Omental fat pad (tissue), 4 donors: ENCODE results near the gene CCND3. TPM values are rescaled to one million over a fixed set of nuclear protein-coding genes. Genes with fewer than 3 reads are reported as not detected.

ENCODE experiments used
- ATAC-seq: fragments of 150-250 bp; one replicate; pipeline ENCODE4 v1.9.1; 2016; ENCODE audit warnings: mild to moderate bottlenecking, moderate library complexity; ENCODE audit not compliant: low FRiP score
- DNase-seq: peaks from one replicate; pipeline ENCODE4 v3.0.0-alpha.2; 2019; ENCODE audit warnings: low spot score
- total RNA-seq, 4 donors: library from RNA; depleted of rRNA; stranded (reverse); fragments of >200 nt; gene quantifications; one replicate each; pipeline ENCODE4 v1.1.0, GENCODE V29; 2016
- TF ChIP-seq, protein P1 (sequence below), 3 donors: fragments of 450-650 bp; IDR thresholded peaks; one replicate each; pipeline ENCODE4 v1.5.1; 2016 to 2017; ENCODE audit warnings: antibody characterized with exemption in 3 of 3, mild to moderate bottlenecking in 3 of 3, moderate library complexity in 2 of 3

CCND3 gene
- total RNA-seq, 4 donors from 2014 or later: 117 to 186 (median 151) TPM

DNA sequence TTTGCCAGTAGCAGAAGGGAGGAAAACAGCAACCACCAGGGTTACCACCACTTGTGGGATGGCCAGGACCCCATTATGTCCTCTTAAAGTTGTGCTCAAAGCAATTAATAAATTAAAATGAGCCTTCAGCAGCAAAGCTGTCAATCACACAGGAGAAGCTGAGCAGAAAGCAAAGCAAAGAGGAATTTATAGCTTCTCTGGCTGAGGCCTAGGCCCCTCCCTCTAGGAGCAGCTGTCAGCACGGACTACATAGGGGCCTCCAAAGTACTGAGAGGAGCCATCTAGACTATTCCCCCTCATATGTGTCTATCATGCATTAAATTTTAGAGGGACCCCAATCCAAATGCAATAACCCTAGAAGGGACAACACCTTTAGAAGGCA lies 6.4 kb downstream of the CCND3 start:
- TF ChIP-seq, protein P1, sequence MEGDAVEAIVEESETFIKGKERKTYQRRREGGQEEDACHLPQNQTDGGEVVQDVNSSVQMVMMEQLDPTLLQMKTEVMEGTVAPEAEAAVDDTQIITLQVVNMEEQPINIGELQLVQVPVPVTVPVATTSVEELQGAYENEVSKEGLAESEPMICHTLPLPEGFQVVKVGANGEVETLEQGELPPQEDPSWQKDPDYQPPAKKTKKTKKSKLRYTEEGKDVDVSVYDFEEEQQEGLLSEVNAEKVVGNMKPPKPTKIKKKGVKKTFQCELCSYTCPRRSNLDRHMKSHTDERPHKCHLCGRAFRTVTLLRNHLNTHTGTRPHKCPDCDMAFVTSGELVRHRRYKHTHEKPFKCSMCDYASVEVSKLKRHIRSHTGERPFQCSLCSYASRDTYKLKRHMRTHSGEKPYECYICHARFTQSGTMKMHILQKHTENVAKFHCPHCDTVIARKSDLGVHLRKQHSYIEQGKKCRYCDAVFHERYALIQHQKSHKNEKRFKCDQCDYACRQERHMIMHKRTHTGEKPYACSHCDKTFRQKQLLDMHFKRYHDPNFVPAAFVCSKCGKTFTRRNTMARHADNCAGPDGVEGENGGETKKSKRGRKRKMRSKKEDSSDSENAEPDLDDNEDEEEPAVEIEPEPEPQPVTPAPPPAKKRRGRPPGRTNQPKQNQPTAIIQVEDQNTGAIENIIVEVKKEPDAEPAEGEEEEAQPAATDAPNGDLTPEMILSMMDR (IDR thresholded peaks at IDR 0.05): no peak
- no peak for ATAC-seq
- no peak for DNase-seq

DNA sequence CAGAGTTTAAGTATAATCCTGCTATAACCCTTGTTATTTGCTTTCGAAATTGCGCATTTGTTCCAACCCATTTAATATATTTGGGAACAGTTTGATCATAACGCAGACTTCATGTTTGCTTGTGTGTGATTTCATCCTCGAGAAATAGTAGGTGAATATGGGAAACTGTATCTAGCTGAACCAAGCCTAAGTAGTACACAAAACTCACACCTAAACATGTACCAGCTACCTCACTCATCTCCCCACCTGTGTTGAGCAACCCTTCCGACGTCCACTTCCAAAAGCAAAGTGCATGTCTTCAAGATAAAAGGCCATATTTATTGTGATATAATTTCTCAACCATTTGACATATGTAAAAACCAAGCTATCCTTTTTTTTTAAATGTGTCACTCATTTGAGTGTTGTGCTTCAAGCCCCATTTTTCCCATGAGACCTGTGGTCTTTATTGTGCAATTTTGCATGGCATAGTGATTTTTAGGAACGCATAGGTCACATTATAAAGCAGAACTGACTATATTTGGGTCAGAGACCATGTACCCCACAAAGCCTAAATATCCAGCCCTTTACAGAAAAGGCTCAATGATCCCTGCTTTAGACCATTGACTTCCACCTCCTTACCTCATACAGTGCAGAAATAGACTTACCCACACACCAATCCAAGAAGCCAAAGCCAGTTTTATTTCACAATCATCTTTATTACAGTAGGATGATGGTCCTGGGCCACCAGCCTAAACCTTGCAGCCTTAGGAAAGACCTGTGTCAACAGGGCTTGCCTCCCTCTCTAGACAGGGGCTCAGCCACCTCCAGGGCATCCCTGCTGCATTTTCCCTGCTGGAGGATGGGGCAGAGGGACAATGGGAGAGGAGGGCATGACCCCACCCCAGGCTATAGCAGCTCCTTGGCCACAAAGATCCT lies 7.1 kb downstream of the CCND3 start:
- TF ChIP-seq, protein P1 (IDR thresholded peaks at IDR 0.05): no peak
- ATAC-seq (no peak), DNase-seq (no peak)

DNA sequence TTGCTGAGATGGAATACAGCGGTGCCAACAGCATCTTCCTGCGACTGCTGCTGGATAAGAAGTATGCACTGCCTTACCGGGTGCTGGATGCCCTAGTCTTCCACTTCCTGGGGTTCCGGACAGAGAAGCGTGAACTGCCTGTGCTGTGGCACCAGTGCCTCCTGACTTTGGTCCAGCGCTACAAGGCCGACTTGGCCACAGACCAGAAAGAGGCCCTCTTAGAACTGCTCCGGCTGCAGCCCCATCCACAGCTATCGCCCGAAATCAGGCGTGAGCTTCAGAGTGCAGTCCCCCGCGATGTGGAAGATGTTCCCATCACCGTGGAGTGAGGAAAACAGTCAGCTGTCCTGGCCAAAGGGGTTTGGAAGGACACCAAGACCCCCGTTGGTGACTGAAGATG lies 9.2 kb downstream of the CCND3 start:
- TF ChIP-seq, protein P1 (IDR thresholded peaks at IDR 0.05): no peak
- DNase-seq (no peak), ATAC-seq (no peak)

DNA sequence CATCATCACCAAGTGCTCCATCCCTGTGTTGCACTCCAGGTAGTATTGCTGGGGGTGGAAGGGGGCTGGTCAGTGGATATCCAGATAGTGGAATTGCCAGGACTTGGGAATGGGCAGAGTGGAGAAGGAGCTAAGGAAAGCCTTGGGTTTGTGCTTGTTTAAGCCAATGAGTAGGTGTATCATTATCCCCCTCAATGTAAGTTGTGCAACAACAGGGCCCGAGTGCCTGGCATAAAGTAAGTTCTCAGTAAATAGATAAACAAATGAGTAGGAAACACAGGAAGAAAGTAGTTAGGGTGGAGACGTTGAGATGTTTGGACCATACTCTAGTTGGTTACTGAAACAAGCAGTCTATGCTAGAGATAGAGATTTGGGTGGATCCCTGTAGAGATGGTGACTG lies 9.8 kb downstream of the CCND3 start:
- no peak for ATAC-seq
- no peak for DNase-seq
- TF ChIP-seq, protein P1 (IDR thresholded peaks at IDR 0.05): no peak

DNA sequence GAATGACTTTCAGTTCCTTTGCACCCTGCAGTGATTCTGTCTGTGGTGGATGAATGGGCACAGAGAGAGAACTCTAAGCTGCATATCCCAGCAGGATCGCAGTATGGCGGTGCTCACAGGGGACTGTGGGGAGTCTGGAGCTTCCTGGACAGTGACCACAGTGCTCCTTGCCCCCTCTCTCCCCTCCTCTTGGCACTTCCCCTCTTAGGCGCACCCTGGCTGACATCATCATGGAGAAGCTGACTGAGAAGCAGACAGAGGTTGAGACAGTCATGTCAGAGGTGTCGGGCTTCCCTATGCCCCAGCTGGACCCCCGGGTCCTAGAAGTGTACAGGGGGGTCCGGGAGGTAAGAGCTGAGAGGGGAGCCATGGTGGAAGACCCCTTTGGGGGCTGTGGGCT lies 11.7 kb downstream of the CCND3 start:
- TF ChIP-seq, protein P1 (IDR thresholded peaks at IDR 0.05): no peak
- DNase-seq (no peak), ATAC-seq (no peak)

DNA sequence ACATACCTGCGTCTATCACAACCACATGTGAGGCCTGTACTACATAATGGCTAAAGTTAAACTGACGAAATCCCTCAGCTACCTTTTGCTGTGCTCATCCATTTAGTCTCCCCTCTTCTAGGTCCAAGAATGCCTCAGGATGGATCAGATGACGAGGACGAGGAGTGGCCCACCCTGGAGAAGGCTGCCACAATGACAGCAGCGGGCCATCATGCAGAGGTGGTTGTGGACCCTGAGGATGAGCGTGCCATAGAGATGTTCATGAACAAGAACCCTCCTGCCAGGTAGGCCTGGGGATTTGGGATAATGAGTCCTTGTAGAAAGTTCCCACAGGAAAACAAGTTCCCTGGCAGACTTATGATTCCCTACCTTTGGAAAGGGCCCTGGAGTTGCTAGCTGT lies 14.4 kb downstream of the CCND3 start:
- DNase-seq (no peak), ATAC-seq (no peak)
- TF ChIP-seq, protein P1 (IDR thresholded peaks at IDR 0.05): no peak

DNA sequence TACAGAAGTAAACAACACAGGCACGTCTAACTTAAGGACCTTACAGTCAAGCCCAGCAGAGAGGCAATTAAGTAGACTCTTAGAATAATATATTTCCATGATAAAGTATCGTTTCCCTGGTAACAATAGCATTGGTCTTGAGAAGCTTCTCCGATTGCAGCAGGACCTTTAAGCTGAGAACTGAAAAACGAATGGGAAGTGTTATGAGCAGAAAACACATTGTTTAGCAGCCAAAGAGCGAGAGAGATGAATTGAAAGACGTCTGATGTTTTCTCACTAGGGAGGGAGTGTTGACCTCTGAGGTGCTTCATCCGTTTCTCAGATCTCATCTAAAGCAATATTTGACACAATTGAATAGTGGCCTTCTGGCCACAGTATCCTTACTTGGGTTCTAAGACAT lies 19.5 kb downstream of the CCND3 start:
- TF ChIP-seq, protein P1 (IDR thresholded peaks at IDR 0.05): no peak
- ATAC-seq: no peak
- DNase-seq: no peak
